ENCODE data around the gene TMEM164. TPM values are rescaled to one million over a fixed set of nuclear protein-coding genes. Genes with fewer than 3 reads are reported as not detected.
A peak's percentile ranks its signal among the peaks of the same experiment; 100 is the strongest.

Gene TMEM164
- total RNA-seq, 2 experiments from 2014 or later = 18.2 to 22.3 TPM

DNA sequence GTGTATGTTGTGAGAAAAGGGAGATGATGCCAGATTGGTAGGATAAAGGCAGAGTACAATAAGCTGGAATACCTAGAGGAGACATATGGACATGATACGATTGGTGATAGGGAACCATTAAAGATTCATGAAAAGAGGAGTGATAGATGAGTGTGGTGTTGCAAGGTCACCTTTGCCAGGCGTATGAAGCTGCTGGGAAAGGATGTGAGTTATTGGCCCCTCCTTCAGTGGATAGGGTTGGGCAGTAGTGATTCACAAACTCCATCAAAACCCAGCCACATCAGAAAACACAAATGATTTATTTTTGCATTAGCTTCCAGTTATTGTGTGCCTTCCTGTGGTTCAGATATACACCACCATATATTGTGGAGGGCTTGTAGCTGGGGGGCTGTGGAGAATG, 34.3 kb downstream of the TMEM164 start:
- H3K4me1 Mint-ChIP-seq = peaks cover 5% of the 10 kb centered on the region
- ATAC-seq (ENCODE audit: low read depth) (no peak), DNase-seq (no peak)
- H3K27me3 Mint-ChIP-seq = no peaks in the 10 kb centered on the region
- no peaks in the 10 kb centered on the region for H3K9me3 Mint-ChIP-seq
- H3K4me3 Mint-ChIP-seq = no peak overlapping the region
- no peak overlapping the region for H3K27ac Mint-ChIP-seq
- peaks cover 14% of the 10 kb centered on the region for H3K36me3 Mint-ChIP-seq
- POLR2A ChIA-PET = no interaction called here

- H3K27ac Mint-ChIP-seq = no peak overlapping the region
- ATAC-seq (ENCODE audit: low read depth) = no peak
- H3K27me3 Mint-ChIP-seq = no peaks in the 10 kb centered on the region
- H3K4me1 Mint-ChIP-seq = peaks cover 14% of the 10 kb centered on the region
- H3K9me3 Mint-ChIP-seq = no peaks in the 10 kb centered on the region
- POLR2A ChIA-PET = no interaction called here
- no peak overlapping the region for H3K4me3 Mint-ChIP-seq
- peaks cover 14% of the 10 kb centered on the region for H3K36me3 Mint-ChIP-seq
- no peak for DNase-seq
These were observed 36.0 kb downstream of the TMEM164 start for GRCh38 chrX:110038900-110039299.

DNA sequence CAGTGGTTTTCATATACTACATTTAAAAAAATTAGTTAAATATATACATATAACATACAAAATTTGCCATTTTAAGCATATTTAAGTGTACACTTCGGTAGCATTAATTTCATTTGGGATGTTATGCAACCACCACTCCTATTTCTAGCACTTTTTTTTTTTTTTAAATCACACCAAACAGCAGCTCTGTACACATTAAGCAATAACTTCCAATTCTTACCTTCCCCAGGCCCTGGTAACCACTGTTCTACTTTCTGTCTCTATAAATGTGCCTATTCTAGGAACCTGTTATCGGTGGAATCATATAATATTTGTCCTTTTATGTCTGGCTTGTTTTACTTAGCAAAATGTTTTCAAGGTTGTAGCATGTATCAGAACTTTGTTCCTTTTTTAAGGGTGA, 39.1 kb downstream of the TMEM164 start:
- Mint-ChIP-seq H3K27me3 (no peaks in the 10 kb centered on the region), H3K36me3 (peaks cover 12% of the 10 kb centered on the region), H3K27ac (no peak overlapping the region), H3K9me3 (no peaks in the 10 kb centered on the region), H3K4me3 (no peak overlapping the region), H3K4me1 (peaks cover 17% of the 10 kb centered on the region)
- DNase-seq = no peak
- POLR2A ChIA-PET = no interaction called here
- ATAC-seq (ENCODE audit: low read depth) = no peak

DNA sequence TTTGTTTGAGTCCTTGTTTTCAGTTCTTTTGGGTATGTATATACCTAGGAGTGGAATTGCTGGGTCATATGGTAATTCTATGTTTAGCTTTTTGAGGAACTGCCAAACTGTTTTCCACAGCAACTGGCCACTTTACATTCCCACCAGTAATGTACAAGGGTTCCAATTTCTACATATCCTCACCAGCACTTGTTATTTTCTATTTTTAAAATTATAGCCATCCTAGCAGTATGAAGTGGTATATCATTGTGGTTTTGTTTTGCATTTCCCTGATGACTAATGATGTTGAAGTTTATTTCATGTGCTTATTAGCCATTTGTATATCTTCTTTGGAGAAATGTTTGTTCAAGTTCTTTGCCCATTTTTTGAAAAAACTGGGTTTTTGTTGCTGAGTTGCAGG, 39.6 kb downstream of the TMEM164 start:
- H3K27me3 Mint-ChIP-seq = no peaks in the 10 kb centered on the region
- DNase-seq (no peak), ATAC-seq (ENCODE audit: low read depth) (no peak)
- no peak overlapping the region for H3K27ac Mint-ChIP-seq
- peaks cover 15% of the 10 kb centered on the region for H3K4me1 Mint-ChIP-seq
- no peaks in the 10 kb centered on the region for H3K9me3 Mint-ChIP-seq
- H3K4me3 Mint-ChIP-seq = no peak overlapping the region
- H3K36me3 Mint-ChIP-seq = peaks cover 12% of the 10 kb centered on the region
- POLR2A ChIA-PET = no interaction called here

GRCh38 chrX:110043506-110043905, 40.6 kb downstream of the TMEM164 start:
- Mint-ChIP-seq H3K27ac (no peak overlapping the region), H3K9me3 (no peaks in the 10 kb centered on the region), H3K4me3 (peak overlapping the region; percentile 52), H3K27me3 (no peaks in the 10 kb centered on the region), H3K36me3 (peaks cover 8% of the 10 kb centered on the region), H3K4me1 (peaks cover 15% of the 10 kb centered on the region)
- POLR2A ChIA-PET = interaction anchor here (0.6 kb wide), 1 partner anchor 43 kb away, joined by 3 read pairs; no protein-coding TSS in a partner anchor
- DNase-seq = no peak
- ATAC-seq (ENCODE audit: low read depth) = no peak

DNA sequence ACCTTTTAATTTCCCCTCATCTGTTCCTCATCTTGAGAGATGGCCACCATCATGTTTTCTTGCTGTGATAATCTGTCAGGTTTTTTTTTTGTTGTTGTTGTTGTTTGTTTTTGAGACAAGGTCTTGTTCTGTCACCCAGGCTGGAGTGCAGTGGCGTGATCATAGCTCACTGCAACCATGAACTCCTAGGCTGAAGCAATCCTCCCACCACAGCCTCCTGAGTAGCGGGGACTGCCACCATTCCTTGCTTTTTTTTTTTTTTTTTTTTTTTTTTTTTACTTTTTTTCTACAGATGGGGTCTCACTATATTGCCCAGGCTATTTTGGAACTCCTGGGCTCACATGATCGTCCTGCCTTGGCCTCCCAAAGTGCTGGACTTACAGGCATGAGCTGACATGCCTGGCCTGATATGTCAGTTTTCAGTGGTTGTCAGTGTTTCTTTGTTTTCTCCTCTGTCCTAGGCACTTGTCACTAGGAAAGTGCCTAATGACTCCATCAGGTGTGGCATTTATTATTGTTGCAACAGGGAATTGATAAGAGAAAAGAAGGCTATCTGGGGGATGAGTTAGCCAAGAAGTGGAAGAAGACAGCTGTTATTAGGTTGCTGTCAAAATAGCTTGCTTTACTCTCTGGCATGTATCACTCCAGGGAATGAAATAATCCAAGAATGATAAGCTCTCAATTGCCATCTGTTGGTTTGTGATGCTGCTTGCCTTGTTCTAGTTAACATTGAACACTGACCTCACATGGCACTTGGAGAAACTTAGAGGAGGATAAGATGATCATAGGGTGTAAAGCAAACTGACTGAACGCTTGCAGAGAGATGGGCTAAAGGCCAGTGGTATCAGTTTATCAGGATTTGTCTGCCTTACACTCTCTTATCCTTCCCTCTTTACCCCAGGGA, 41.7 kb downstream of the TMEM164 start:
- H3K27me3 Mint-ChIP-seq = no peaks in the 10 kb centered on the region
- peaks cover 4% of the 10 kb centered on the region for H3K36me3 Mint-ChIP-seq
- no peak overlapping the region for H3K4me3 Mint-ChIP-seq
- DNase-seq (no peak), ATAC-seq (ENCODE audit: low read depth) (no peak)
- POLR2A ChIA-PET = no interaction called here
- peaks cover 15% of the 10 kb centered on the region for H3K4me1 Mint-ChIP-seq
- no peak overlapping the region for H3K27ac Mint-ChIP-seq
- H3K9me3 Mint-ChIP-seq = no peaks in the 10 kb centered on the region

- Mint-ChIP-seq H3K9me3 (no peaks in the 10 kb centered on the region), H3K27ac (no peak overlapping the region), H3K4me1 (peaks cover 15% of the 10 kb centered on the region), H3K27me3 (no peaks in the 10 kb centered on the region), H3K4me3 (no peak overlapping the region), H3K36me3 (peaks cover 4% of the 10 kb centered on the region)
- POLR2A ChIA-PET = no interaction called here
- ATAC-seq (ENCODE audit: low read depth) (no peak), DNase-seq (no peak)
These were observed 42.5 kb downstream of the TMEM164 start for GRCh38 chrX:110045421-110045820.

DNA sequence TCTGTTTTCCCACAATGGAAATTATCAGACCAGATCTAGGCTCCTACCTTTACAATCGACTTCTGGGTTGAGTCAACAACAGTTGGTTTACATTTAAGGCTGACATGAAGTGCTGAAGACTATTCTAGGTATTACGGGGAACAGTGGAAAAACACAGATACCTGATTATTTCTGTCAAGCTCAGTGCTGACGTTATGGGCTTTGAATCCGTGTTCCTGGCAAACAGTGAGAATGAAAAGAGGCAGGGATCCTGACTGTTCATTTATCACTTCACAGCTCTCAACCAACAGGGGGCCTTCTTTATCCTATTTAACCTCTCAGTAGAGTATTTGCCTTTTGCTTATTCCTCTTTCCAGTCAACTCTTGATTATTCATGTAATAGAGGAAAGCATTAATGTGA, 43.1 kb downstream of the TMEM164 start:
- no peak overlapping the region for H3K4me3 Mint-ChIP-seq
- H3K9me3 Mint-ChIP-seq = no peaks in the 10 kb centered on the region
- peaks cover 15% of the 10 kb centered on the region for H3K4me1 Mint-ChIP-seq
- POLR2A ChIA-PET = no interaction called here
- H3K36me3 Mint-ChIP-seq = peaks cover 4% of the 10 kb centered on the region
- no peak for DNase-seq
- no peak for ATAC-seq (ENCODE audit: low read depth)
- no peaks in the 10 kb centered on the region for H3K27me3 Mint-ChIP-seq
- H3K27ac Mint-ChIP-seq = no peak overlapping the region

DNA sequence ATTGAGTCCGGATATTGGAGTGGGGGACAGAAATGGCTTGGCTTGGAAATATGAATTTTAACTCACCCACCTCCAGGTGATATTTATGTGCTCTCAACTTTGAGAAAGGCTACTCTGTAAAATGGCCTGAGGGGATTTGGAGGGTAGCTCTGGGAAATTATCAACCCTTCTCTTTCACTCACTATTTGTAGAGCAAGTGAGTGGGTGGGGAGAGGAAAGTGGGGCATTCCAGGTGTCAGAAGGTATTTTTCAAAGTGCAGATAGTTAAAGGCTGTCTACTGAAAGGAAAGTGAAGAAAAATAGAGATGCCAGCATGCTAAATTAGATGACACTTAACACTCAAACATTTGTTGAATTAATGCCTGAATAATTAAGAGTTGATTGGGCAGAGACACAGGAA, 44.1 kb downstream of the TMEM164 start:
- Mint-ChIP-seq H3K9me3 (no peaks in the 10 kb centered on the region), H3K4me3 (no peak overlapping the region), H3K36me3 (peaks cover 4% of the 10 kb centered on the region)

DNA sequence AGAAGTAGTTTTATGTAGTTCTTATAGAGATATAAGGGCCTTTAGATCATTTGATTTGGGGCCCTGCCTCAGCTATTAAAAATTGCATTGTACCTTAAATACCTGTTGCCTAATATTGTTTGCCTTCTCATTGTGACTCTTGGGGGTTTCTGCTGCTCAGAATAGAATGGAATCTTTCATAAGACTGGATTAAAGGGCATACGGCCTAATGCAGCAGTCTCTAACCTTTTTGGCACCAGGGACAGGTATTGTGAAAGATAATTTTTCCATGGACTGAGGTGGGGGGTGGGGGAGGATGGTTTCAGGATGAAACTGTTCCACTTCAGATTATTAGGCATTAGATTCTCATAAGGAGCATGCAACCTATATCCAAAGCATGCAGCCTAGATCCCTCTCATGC, 46.2 kb downstream of the TMEM164 start:
- no peaks in the 10 kb centered on the region for H3K27me3 Mint-ChIP-seq
- no peaks in the 10 kb centered on the region for H3K9me3 Mint-ChIP-seq
- POLR2A ChIA-PET = no interaction called here
- peaks cover 12% of the 10 kb centered on the region for H3K36me3 Mint-ChIP-seq
- DNase-seq = no peak
- no peak overlapping the region for H3K27ac Mint-ChIP-seq
- ATAC-seq (ENCODE audit: low read depth) = no peak
- H3K4me1 Mint-ChIP-seq = peaks cover 3% of the 10 kb centered on the region
- no peak overlapping the region for H3K4me3 Mint-ChIP-seq

More for the DNA sequence above, 44.1 kb downstream of the TMEM164 start:
- Mint-ChIP-seq H3K27me3 (no peaks in the 10 kb centered on the region), H3K27ac (no peak overlapping the region), H3K4me1 (peaks cover 15% of the 10 kb centered on the region)
- no peak for ATAC-seq (ENCODE audit: low read depth)
- DNase-seq = no peak
- POLR2A ChIA-PET = no interaction called here

GRCh38 chrX:110050386-110050785, 47.5 kb downstream of the TMEM164 start:
- DNase-seq (no peak), ATAC-seq (ENCODE audit: low read depth) (no peak)
- POLR2A ChIA-PET = no interaction called here
- Mint-ChIP-seq H3K36me3 (peaks cover 13% of the 10 kb centered on the region), H3K4me1 (no peaks in the 10 kb centered on the region), H3K27me3 (no peaks in the 10 kb centered on the region), H3K4me3 (no peak overlapping the region), H3K27ac (no peak overlapping the region), H3K9me3 (no peaks in the 10 kb centered on the region)

GRCh38 chrX:110050901-110051300, 48.0 kb downstream of the TMEM164 start:
- Mint-ChIP-seq H3K4me1 (peaks cover 2% of the 10 kb centered on the region), H3K9me3 (no peaks in the 10 kb centered on the region), H3K36me3 (peaks cover 15% of the 10 kb centered on the region), H3K27me3 (no peaks in the 10 kb centered on the region), H3K4me3 (no peak overlapping the region), H3K27ac (no peak overlapping the region)
- DNase-seq = no peak
- POLR2A ChIA-PET = no interaction called here
- no peak for ATAC-seq (ENCODE audit: low read depth)

DNA sequence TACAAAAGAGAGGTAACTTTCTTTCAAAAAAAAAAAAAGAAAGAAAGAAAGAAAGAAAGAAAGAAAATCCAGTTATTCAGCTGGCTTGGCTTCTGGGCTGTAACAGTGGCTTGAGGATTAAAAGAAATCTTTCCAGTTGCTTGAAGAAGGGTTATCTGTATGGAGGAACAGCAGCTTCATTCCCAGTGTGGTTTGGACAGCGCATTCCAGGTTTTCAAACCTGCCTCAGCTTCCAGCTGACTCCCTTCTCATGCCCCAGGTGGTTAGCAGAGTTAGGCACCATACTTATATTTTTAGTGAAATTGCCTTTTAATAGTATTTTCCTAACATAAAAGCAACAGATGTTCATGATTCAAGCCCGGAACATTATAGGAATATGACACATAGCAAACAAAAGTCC, 48.6 kb downstream of the TMEM164 start:
- peaks cover 5% of the 10 kb centered on the region for H3K4me1 Mint-ChIP-seq
- H3K27ac Mint-ChIP-seq = no peak overlapping the region
- no peaks in the 10 kb centered on the region for H3K27me3 Mint-ChIP-seq
- no peak for ATAC-seq (ENCODE audit: low read depth)
- DNase-seq = no peak
- peaks cover 15% of the 10 kb centered on the region for H3K36me3 Mint-ChIP-seq
- POLR2A ChIA-PET = no interaction called here
- no peak overlapping the region for H3K4me3 Mint-ChIP-seq
- H3K9me3 Mint-ChIP-seq = no peaks in the 10 kb centered on the region

GRCh38 chrX:110052303-110052702, 49.4 kb downstream of the TMEM164 start:
- Mint-ChIP-seq H3K27ac (no peak overlapping the region), H3K4me3 (no peak overlapping the region), H3K27me3 (no peaks in the 10 kb centered on the region), H3K4me1 (peaks cover 5% of the 10 kb centered on the region), H3K9me3 (no peaks in the 10 kb centered on the region), H3K36me3 (peaks cover 17% of the 10 kb centered on the region)
- ATAC-seq (ENCODE audit: low read depth) = no peak
- POLR2A ChIA-PET = no interaction called here
- DNase-seq = no peak

Data from activated naive CD8-positive, alpha-beta T cell treated with anti-CD3 and anti-CD28 coated beads, Interleukin-2, amount 10 ng/mL, durations not matched to agents 7 days and 5 days (primary cell).